HG02623 (cell line): ENCODE results near the gene MUC20.
"Not testable (repeated sequence)": the region's sequence is repeated elsewhere in the genome, so short reads cannot be mapped to it uniquely, and the experiment has no call there.

Source experiments
- ATAC-seq: cut with Tn5 transposase; IDR thresholded peaks from one replicate; pipeline ENCODE4 v1.9.1; 2021; ENCODE audit warnings: moderate library complexity; ENCODE audit not compliant: unreplicated experiment

Gene MUC20

DNA sequence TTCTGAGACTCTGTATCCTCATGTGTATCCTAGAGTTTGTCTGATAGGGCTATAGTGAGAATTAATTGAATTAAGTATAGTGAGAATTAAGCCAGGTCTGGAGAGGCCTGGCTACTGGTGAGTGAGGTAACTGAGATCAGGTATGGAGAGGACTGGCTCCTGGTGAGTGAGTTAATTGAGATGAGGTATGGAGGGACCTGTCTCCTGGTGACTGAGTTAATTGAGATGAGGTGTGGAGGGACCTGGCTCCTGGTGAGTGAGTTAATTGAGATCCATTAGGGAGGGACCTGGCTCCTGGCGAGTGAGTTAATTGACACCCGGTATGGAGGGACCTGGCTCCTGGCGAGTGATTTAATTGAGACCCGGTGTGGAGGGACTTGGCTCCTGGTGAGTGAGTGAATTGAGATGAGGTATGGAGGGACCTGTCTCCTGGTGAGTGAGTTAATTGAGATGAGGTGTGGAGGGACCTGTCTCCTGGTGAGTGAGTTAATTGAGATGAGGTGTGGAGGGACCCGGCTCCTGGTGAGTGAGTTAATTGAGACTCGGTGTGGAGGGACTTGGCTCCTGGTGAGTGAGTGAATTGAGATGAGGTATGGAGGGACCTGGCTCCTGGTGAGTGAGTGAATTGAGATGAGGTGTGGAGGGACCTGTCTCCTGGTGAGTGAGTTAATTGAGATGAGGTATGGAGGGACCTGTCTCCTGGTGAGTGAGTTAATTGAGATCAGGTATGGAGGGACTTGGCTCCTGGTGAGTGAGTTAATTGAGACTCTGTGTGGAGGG, 10.5 kb upstream of the MUC20 start:
- not testable (repeated sequence) for ATAC-seq

DNA sequence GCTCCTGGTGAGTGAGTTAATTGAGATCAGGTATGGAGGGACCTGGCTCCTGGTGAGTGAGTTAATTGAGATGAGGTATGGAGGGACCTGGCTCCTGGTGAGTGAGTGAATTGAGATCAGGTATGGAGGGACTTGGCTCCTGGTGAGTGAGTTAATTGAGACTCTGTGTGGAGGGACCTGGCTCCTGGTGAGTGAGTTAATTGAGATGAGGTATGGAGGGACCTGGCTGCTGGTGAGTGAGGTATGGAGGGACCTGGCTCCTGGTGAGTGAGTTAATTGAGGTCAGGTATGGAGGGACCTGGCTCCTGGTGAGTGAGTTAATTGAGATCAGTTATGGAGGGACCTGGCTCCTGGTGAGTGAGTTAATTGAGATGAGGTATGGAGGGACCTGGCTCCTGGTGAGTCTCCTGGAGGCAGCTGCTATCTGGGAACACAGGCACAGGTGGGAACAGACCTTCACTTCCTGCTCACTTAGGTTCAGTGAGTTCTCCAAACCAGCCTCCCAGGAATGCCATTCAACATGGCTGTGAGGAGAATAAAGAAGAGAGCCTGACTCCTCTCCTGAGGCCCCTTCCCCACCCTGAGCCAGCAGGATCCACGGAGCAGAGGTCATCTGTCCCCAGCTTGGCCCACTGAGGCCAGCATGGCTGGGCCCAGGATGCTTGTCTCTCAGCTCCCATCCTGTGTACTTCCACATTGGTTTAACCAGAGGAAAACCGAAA, 9.5 kb upstream of the MUC20 start:
- not testable (repeated sequence) for ATAC-seq

DNA sequence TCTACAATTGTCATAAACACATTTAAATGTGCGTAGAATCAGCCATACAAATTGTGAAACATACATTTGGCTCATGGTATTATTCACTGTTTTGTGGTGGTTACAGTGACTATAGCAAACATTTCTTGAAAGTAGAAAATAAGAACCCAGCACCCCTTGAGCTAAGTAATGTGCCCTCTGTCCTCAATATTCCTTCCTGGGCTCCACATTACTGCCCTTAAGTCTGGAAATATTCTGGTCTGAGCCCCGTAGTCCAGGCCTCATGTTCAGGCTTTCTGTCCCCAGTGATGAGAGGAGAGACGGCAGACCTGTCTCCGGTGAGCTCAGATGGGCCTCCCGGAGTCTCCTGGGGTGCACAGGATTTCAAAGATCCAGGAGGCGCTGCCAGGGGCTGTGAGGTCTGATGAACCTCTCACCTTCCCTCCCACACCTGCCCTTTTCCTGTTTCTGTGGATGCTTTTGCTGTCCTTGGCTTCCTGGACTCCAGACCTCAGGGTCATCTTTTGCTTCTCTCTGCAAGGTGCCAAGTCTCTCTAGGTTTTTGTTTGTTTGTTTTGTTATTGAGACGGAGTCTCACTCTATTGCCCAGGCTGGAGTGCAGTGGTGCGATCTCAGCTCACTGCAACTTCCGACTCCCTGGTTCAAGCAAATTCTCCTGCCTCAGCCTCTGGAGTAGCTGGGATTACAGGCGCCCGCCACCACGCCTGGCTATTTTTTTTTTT, 8.8 kb upstream of the MUC20 start:
- no peak for ATAC-seq

DNA sequence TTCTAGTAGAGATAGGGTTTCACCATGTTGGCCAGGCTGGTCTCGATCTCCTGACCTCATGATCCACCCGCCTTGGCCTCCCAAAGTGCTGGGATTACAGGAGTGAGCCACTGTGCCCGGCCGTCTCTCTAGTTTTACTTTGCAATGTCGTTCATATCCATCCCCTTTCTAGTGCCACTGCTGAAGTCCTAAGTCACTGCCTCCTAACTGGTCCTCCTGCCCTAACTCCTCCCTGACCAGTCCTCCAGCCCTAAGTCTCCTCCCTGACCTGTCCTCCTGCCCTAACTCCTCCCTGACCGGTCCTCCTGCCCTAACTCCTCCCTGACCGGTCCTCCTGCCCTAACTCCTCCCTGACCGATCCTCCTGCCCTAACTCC, 8.3 kb upstream of the MUC20 start:
- not testable (repeated sequence) for ATAC-seq

DNA sequence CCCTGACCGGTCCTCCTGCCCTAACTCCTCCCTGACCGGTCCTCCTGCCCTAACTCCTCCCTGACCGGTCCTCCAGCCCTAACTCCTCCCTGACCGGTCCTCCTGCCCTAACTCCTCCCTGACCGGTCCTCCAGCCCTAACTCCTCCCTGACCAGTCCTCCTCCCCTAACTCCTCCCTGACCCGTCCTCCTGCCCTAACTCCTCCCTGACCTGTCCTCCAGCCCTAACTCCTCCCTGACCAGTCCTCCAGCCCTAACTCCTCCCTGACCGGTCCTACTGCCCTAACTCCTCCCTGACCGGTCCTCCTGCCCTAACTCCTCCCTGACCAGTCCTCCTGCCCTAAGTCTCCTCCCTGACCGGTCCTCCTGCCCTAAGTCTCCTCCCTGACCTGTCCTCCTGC, 7.6 kb upstream of the MUC20 start:
- ATAC-seq = not testable (repeated sequence)

DNA sequence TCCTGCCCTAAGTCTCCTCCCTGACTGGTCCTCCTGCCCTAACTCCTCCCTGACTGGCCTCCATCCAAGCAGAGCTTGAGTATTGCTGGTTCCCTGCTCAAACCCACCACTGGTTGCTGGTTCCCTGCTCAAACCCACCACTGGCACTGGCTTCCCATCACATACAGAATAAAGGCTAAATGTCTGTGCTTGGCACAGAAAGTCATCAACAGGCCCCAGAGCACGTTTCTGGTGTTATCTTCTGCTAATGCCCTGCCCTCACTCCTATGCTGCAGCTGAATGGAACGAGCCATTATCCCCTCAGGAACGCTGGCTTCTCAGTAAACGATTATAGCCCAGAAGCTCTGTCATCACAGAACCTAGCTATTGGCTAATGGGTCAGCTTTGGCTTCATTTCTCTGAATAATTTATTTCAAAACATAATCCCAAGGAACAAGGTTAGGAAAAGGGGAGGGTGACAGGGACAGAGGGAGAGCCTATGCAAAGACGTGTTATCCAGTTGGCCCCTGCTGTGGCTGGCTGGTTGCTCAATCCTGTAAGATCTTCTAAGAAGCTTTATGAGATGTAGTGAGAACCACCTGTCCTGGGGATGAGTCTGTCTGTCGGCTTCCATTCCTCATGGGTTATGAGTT, 6.3 kb upstream of the MUC20 start:
- no peak for ATAC-seq

DNA sequence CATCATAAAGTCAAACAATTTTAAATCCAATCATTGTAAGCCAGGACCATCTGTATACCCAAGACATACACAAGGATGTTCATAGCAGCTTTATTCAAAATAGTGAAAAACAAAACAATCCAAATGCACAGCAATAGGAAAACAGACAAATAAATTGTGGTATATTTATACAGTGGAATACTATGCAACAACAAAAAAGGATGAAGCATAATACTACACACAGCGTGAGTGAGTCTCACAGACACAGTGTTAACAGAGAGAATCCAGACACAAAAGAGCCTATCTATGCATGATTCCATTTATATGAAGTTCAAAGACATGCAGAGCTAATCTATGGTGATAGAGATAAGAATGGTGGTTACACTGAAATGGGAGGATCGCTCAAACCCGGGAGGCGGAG, 5.6 kb upstream of the MUC20 start:
- ATAC-seq = no peak

DNA sequence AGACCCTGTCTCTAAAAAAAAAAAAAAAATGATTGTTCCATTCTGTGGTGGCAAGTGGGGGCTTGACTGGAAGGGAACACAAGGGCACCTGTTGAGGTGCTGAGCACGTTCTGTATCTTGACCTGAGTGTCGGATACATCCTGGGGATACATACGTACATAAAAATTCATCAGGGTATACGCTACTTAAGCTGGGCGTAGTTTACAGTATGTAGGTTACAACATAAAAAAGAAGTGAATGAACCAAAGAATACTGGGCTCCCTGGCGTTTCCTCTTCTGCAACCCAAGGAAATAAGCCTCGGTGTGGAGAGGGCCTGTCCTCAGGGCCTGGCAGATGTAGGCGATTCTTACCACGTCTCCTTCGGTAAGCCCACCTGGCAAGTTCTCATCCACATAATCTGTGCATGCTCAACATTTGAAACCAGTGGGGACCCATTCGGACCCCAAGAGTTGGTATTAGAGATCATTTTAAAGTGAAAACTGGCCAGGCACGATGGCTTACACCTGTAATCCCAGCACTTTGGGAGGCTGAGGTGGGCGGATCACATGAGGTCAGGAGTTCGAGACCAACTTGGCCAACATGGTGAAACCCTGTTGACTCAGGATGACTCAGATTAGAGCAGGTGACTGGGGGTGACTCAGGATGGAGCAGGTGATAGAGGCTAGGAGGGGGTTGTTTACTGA, 5.1 kb upstream of the MUC20 start:
- no peak for ATAC-seq

DNA sequence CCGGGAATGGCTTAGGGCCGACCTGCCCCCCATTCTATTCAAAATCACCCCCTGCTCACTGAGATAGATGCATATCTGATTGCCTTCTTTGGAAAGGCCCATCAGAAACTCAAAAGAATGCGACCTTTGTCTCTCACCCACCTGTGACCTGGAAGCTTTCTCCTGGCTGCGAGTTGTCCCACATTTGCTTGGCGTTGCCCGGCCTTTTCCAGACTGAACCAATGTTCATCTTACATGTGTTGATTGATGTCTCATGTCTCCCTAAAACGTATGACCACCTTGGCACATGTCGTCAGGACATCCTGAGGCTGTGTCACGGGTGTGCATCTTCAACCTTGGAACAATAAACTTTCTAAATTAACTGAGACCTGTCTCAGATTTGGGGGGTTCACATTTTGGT, 3.4 kb upstream of the MUC20 start:
- no peak for ATAC-seq

DNA sequence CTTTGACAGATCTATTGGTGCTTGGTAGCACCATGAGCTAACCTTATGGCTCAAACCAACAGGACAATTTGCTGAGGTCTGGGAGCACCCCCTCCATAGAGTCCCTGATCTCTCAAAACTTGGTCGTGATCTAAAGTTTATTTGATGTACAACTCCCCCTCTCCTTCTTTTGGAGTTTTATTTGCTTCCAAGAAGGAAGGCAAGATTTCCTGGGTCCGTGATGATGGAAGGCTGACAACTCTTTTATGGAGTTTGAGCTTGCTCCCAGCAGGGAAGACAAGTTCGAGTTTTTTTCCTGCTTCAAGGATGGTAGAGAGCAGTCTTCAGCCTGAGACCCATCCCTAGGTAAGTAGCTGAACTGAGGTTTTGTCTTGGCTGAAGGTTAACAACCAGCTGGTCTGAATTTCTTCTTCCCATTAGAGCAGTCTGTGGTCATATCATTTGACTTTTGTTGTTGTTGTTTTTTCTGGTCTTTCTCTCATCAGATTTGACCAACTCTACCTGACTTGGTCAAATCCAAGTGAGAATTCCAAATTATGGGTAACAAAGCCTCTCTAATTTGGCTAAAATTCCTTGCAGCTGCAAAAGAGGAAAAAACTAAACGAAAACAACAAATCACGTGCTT, 2.8 kb upstream of the MUC20 start:
- ATAC-seq = no peak

DNA sequence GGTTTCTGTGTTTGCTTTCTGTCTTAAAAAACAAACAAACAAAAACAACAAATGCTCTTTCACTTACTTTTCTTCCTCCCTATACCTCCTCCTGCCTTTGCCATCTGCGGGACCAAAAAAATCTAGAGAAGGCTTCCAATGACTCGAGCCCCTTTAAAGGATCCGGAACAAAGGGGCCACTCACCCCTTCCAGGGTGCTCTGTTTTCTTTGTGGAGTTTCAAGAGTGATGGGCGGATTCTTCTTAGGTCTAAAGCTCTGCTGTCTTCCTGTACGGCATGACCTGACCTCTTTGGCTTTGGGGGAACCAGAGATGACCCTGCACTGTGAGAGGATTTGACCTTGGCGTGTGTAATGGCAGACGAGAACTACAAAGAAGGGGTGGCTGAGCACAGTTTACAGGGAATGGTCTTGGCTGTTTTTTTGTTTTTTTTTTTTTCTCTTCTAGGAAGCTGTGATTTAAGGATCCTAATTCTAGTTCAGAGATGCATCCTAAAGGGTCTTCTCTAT, 2.2 kb upstream of the MUC20 start:
- no peak for ATAC-seq

DNA sequence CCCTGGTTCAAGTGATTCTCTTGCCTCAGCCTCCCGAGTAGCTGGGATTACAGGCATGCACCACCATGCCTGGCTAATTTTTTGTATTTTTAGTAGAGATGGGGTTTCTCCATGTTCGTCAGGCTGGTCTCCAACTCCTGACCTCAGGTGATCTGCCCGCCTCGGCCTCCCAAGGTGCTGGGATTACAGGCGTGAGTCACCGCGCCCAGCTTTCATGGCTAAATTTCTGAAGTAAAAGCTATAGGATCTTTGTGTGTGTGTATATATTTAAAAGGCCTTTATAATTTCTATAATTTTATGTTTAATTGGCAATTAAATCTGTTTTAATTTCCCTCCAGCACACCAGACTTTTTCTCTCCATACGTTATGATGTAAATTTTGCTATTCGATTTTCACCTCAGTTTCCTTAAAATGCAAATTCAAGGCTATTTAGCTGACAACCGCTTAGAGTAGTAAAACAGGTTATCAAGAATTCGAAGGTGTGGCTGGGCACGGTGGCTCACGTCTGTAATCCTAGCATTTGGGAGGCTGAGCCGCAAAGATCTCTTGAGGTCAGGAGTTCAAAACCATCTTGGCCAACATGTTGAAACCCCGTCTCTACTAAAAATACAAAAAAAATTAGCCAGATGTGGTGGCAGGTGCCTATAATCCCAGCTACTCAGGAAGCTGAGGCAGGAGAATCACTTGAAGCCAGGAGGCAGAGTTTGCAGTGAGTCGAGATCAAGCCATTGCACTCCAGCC, 1.1 kb upstream of the MUC20 start:
- ATAC-seq = not testable (repeated sequence)

DNA sequence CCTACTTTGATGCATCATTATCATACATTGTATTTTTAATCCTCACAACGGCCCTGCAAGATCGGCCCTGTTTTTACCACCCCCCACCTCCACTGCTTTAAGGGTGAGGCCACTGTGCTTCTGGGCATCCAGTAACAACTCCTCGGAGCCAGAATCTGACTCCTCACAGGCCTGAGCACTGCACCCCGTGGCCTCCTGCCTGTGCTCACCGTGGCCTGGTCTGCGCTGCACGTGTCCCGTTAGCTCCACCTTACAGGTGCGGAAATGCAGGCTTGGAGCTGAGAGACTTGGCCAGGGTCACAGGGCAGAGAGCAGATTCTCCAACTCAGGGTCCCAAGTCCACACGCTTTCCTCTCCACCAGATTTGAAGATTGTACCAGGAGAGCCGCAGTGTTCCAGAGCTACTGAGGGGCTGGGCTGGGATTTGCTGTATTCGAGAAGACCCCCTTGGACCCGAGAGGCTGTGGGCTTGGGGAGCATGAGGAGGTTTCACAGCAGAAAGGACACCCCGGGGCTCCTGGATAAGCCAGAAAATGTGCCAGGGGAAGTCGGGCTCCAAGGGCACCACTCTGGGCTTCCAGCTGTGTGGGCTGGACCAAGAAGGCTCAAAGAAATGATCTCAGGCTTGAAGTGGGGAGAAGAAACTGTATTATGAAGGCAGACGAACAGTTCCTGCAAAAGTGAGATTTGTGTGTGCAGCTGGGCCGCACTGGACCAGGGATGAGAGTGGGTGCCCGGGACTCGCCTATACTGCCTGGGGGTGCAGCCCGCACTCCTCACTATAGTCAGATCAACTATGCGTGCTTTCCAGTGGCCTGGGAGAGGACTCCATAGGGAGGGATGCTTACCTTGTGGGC, 1.6 kb downstream of the MUC20 start:
- not testable (repeated sequence) for ATAC-seq

DNA sequence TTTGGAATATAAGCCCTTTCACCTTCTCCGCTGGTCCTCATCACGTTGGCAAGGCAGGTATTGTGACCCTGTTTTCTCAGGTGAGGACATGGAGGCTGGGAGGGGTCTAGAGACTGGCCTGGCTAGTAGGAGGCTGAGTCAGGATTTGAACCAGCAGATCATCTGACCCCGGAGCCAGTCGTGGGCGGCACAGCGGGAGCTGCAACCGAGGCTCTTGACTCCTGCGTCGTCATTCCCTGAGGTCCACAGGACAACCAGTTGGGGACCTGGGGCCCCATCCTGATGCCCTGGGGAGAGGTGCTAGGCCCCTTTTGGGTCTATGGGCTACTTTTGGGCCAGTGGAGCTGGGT, 2.2 kb downstream of the MUC20 start:
- ATAC-seq = not testable (repeated sequence)

DNA sequence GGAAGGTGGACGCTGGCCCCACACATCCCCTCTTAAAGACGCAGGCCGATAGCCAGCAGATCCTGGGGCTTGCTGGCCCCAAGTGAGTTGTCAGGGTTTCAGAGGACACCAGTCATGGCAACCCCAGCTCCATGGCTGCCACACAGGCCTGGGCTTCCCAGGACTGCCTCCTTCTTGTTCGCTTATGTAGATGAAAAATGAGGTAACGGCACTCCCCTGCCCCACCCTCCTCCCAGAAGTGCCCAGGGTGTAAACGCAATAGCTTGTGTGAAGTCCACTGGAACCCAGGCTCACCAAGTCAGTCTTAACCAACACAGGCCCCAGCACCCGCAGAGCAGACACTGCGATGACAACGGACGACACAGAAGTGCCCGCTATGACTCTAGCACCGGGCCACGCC, 3.6 kb downstream of the MUC20 start:
- not testable (repeated sequence) for ATAC-seq

DNA sequence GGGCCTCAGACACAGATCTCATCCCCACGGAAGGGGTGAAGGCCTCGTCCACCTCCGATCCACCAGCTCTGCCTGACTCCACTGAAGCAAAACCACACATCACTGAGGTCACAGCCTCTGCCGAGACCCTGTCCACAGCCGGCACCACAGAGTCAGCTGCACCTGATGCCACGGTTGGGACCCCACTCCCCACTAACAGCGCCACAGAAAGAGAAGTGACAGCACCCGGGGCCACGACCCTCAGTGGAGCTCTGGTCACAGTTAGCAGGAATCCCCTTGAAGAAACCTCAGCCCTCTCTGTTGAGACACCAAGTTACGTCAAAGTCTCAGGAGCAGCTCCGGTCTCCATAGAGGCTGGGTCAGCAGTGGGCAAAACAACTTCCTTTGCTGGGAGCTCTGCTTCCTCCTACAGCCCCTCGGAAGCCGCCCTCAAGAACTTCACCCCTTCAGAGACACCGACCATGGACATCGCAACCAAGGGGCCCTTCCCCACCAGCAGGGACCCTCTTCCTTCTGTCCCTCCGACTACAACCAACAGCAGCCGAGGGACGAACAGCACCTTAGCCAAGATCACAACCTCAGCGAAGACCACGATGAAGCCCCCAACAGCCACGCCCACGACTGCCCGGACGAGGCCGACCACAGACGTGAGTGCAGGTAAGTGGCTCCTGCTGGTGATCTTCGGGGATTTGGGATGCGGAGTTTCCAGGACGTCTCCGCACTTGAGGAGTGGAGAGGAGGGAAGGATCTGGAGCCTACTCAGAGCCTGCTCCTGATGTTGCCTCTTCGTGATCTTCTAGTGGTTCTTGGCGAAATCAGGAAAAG, 5.3 kb downstream of the MUC20 start:
- not testable (repeated sequence) for ATAC-seq

DNA sequence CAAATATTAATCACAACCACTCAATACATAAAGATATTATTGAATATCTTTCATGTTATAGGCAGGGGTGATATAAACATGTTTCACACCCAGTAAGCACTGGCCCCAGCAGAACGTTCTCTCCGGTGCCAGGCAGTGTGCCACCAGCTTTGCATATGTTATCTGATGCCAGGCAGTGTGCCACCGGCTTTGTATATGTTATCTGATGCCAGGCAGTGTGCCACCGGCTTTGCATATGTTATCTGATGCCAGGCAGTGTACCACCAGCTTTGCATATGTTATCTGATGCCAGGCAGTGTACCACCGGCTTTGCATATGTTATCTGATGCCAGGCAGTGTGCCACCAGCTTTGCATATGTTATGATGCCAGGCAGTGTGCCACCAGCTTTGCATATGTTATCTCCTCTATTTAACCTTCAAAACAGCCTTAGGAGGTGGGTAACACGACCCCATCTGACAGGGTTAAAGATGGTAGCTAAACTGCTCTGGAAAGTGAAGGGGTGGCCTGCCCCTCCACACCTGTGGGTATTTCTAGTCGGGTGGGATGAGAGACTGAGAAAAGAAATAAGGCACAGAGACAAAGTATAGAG, 6.9 kb downstream of the MUC20 start:
- no peak for ATAC-seq
